IPS-11a (cell line): ENCODE results near the gene SOWAHA.
A peak's percentile ranks its signal among the peaks of the same experiment; 100 is the strongest.
"Not testable (repeated sequence)": the region's sequence is repeated elsewhere in the genome, so short reads cannot be mapped to it uniquely, and the experiment has no call there.

Experiments
- H3K4me3 ChIP-seq: one replicate; pipeline ENCODE4 v1.5.1; 2013; ENCODE audit warnings: low read depth, low read length, control low read depth

Gene SOWAHA

GRCh38 chr5:132848270-132848669, 35.2 kb downstream of the SOWAHA start:
- no peak overlapping the region for H3K4me3 ChIP-seq

DNA sequence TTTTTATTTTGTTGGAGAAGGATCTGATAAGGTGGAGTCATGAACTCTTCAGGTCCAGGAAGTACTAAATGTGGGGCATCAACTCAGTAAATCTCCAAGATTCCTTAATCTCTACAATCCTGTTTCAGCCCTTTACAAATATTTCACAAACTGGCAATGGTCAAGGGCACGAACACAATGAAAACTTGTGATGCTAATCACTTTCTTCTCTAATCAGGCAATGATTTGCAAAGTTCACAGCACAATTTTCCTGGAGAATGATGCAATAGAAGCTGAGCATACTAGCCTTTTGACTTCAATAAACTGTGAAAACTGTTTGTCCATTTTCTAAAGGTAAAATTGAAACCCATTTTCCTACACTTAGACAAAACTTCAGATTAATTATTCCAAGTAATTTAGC, 36.2 kb downstream of the SOWAHA start:
- no peak overlapping the region for H3K4me3 ChIP-seq

DNA sequence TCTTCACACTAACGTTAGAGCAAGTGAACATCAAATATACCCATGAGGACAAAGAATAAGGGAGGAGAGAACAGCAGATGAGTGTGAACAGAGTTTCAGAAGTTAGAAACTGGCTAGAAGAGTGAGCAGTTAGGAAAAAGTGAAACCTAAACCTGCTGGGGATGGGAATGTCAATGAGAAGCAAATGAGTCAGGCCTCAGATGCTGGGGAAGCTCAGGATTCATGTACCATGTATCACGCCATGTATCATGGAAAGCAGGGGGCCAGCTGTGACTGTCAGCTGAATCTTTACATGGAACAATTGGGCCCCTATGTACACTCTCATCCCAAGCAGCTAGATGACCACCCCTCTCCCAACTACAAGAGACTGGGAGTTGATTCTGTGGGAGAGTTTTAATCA, 37.0 kb downstream of the SOWAHA start:
- H3K4me3 ChIP-seq: no peak overlapping the region

- no peak overlapping the region for H3K4me3 ChIP-seq
Observed at GRCh38 chr5:132853323-132853722, 40.2 kb downstream of the SOWAHA start.

DNA sequence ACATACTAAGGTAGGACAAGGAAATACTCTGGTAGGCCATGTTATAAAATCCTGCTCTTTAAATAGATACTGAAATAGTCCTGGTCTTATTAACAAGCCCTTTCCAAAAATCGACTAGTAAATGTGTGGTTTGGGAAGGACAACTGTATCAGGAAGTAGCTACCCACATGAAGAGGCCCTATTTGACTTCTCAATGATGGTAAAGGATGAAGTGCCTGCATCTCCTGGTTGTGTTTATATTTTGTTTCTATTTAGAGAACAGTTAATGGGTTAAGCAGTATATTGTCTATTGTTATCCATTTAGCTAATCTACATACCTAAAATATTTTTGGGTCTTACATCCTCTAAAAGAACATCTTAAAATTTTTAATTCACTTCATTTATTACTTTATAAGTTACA, 40.7 kb downstream of the SOWAHA start:
- H3K4me3 ChIP-seq: no peak overlapping the region

DNA sequence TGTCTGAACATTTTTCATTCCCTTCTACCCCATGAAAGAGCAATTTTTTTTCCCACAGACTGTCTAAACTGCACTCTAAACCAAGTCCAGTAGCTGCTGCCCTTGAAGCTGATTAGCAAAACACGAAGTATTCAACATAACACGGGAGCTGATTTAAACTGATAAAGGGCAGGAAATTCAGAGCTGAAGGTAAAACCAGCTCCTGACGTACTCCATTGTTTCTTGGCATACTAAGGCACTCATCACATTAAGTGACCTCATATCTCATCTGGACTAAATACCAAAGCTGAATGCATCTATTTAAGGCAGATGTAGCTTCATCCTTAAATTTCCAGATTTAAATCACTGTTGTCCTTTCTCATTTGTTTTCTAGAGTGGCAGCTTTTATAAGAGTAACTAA, 41.2 kb downstream of the SOWAHA start:
- H3K4me3 ChIP-seq: no peak overlapping the region

GRCh38 chr5:132854992-132855391, 41.9 kb downstream of the SOWAHA start:
- not testable (repeated sequence) for H3K4me3 ChIP-seq

DNA sequence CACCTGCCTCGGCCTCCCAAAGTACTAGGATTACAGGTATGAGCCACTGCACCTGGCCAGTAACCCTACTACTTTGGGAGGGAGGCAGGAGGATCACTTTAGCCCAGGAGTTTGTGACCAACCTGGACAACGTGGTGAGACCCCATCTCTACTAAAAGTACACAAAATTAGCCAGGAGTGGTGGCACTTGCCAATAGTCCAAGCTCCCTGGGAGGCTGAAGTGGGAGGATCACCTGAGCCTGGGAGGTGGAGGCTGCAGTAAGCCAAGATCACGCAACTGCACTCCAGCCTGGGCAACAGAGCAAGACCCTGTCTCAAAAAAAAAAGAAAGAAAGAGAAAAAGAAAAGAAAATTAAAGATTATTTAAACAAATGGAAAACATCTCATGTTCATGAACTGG, 42.9 kb downstream of the SOWAHA start:
- H3K4me3 ChIP-seq: no peak overlapping the region

DNA sequence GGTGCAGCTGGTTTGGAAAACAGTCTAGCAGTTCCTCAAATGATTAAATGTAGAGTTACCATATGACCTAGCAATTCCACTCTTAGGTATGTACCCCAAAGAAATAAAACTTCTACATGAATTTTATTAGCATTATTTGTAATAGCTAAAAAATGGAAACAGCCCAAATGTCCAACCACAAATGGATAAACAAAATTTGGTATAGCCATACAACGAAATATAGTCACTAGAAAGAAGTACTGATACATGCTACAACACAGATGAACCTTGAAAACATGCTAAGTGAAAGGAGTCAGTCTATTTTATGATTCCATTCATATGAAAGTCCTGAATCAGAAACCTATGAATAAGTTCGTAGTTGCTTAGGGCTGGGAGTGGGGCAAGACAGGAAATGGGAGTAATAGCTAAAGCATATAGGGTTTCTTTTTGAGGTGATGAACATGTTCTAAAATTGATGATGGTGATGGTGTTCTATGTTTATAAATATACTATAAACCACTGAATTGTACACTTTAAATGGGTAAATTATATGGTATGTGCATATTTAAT, 46.9 kb downstream of the SOWAHA start:
- no peak overlapping the region for H3K4me3 ChIP-seq

DNA sequence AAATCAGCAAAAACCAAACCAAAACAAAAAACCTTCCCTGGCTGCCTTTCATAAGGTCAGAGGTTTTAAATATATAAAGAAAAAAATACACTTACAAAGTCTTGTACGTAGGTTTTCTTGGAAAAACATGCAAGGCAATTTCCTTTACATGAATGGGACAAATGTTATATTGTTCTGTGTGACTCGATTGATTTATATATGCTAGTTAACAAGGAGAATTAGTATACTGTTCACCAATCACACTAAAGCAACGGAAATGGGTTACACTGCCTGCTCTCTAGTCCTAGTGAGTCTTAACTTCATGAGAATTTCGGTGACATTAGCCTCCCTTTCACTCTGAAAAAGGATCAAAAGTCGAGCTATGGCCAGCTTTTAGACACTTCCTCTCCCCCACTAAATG, 47.6 kb downstream of the SOWAHA start:
- no peak overlapping the region for H3K4me3 ChIP-seq

- peak overlapping the region; percentile 95 for H3K4me3 ChIP-seq
Observed at GRCh38 chr5:132865668-132866341, 52.7 kb downstream of the SOWAHA start.
